GM06990 (cell line): ENCODE results near the gene NPC1.

Experiments
- DNase-seq: peaks from one replicate; pipeline ENCODE4 v3.0.0-alpha.2; 2011; ENCODE audit not compliant: insufficient read length; ENCODE audit errors: extremely low read depth
- H3K27me3 ChIP-seq: replicated peaks from 2 replicates; pipeline ENCODE4 v1.6.0; 2011; ENCODE audit warnings: low read length; ENCODE audit not compliant: control insufficient read depth, insufficient read depth
- H3K36me3 ChIP-seq: 2 replicates; pipeline ENCODE4 v1.5.1; 2011; ENCODE audit warnings: low read length; ENCODE audit not compliant: control insufficient read depth, insufficient read depth
- H3K4me3 ChIP-seq: replicated peaks from 2 replicates; pipeline ENCODE4 v1.5.1; 2011; ENCODE audit warnings: low read depth, mild to moderate bottlenecking, control low read depth, low read length
- TF ChIP-seq, protein P1 (sequence below): IDR thresholded peaks from 2 replicates; pipeline ENCODE4 v1.5.1; 2011; ENCODE audit warnings: low read length, control low read depth, mild to moderate bottlenecking, inconsistent platforms; ENCODE audit not compliant: insufficient read depth, poor library complexity, severe bottlenecking

Gene NPC1

DNA sequence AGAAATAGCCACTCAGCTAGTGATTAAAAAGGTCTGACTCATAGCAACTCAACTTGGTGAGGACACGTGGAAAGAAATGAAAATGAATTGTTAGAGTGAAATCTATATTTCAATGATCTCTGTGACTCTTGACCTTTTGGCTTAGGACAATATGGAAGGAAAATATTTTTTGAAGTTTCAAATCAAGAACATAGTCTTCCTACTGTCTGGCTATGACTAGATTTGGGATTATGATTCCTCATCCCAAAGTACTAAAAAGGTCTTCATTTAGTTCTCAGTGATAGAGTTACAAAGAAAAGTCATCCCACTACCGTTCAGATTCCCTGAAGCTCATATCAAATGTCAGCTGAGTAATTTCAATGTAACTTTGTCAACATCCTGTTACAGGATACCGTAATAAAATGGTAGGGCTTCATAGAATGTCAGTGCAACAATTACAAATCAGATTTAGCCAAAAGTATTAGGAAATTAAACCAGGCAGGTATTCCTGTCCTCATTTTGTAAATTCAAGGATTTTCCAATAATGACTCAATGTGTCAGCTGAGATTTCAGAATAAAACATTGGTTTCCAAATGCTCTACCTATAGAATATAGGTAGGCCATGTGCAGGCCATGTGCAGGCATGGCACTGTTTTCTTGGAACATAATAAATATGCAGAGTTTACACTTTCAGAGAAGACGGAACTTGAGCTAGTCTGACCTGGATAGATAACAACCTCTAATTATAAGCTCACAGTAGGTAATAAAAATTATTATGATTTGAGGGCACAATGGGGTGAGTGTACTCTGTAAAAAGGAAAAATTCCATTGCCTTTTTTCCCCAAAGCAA, 40.4 kb upstream of the NPC1 start:
- DNase-seq, result no peak
- H3K4me3 ChIP-seq, result no peak overlapping the region

DNA sequence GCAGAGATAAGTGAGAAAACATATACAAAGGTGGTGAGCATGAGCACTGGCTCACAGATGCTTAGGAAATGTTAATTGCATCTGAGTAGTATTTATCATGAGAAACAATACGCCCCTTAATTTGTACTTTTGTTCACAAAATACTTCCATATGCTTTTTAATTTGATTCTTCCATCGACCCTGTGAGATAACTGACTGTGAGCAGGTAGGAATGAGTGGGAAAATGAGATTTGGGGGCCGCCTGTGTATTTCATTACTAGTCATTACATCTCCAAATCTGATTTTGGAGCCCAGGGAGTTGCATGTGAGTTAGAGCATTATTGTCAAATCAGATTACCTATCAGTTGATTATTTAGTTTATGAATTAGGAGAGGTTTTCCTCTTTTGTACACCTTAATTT, 36.7 kb upstream of the NPC1 start:
- Histone ChIP-seq H3K27me3 (no peaks in the 10 kb centered on the region), H3K4me3 (no peak overlapping the region), H3K36me3 (no peaks in the 10 kb centered on the region)
- DNase-seq, result no peak
- TF ChIP-seq, protein P1, sequence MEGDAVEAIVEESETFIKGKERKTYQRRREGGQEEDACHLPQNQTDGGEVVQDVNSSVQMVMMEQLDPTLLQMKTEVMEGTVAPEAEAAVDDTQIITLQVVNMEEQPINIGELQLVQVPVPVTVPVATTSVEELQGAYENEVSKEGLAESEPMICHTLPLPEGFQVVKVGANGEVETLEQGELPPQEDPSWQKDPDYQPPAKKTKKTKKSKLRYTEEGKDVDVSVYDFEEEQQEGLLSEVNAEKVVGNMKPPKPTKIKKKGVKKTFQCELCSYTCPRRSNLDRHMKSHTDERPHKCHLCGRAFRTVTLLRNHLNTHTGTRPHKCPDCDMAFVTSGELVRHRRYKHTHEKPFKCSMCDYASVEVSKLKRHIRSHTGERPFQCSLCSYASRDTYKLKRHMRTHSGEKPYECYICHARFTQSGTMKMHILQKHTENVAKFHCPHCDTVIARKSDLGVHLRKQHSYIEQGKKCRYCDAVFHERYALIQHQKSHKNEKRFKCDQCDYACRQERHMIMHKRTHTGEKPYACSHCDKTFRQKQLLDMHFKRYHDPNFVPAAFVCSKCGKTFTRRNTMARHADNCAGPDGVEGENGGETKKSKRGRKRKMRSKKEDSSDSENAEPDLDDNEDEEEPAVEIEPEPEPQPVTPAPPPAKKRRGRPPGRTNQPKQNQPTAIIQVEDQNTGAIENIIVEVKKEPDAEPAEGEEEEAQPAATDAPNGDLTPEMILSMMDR, result no peak

More for the DNA sequence above, 40.4 kb upstream of the NPC1 start:
- H3K36me3 ChIP-seq, result no peaks in the 10 kb centered on the region
- no peaks in the 10 kb centered on the region for H3K27me3 ChIP-seq
- TF ChIP-seq, protein P1, result no peak

DNA sequence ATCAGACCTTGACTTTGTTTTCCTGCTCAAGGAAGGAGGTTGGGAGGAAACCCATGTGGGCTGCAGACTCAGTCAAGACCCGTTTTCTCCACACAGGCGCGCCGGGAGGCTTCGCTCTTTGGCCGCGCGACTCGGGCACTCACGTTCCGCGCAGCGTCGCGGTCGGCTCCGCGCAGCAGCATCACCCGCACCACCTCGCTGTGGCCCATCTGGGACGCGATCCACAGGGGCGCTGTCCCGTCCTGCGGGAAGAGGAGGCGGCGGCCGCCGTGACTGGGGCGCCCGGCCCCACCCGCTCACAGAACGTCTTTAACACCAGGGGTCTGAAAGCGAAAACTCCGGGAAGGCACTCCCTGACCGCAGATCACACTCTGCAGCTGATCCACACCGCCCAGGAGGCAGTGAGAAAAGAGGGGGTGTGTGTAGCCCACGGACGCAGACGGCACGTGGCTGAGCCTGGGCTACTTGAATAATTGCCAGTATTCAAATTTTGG, 33.1 kb upstream of the NPC1 start:
- H3K36me3 ChIP-seq, result no peaks in the 10 kb centered on the region
- peak; percentile 65 for DNase-seq
- H3K4me3 ChIP-seq, result peak overlapping the region; percentile 43
- TF ChIP-seq, protein P1, result peak; percentile 6
- H3K27me3 ChIP-seq, result no peaks in the 10 kb centered on the region

DNA sequence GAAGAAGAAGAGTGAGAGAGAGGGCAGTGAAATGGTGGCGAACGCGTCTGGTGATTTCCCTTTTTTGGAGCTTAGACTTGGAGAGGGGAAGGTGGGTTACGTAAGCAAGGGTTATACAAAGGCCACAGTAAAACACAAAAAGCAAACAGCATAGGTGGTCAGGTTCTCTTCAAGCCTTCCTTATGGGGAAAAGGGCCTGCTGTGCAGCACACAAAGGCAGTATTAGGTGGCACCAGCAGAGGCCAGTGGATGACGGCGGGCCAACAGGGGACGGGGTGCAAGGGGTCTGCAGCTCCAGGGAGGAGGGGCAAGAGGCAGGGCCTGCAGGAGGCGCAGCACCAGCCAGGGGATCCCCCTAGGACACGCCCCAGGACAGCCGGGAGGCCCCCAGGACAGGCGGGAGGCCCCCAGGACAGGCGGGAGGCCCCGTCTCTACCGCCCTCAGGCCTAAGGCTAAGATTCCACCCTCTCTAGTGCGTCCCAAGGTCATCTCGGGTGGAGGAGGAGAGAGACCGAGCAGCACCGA, 32.6 kb upstream of the NPC1 start:
- H3K4me3 ChIP-seq, result peak overlapping the region; percentile 43
- peak; percentile 67 for DNase-seq

DNA sequence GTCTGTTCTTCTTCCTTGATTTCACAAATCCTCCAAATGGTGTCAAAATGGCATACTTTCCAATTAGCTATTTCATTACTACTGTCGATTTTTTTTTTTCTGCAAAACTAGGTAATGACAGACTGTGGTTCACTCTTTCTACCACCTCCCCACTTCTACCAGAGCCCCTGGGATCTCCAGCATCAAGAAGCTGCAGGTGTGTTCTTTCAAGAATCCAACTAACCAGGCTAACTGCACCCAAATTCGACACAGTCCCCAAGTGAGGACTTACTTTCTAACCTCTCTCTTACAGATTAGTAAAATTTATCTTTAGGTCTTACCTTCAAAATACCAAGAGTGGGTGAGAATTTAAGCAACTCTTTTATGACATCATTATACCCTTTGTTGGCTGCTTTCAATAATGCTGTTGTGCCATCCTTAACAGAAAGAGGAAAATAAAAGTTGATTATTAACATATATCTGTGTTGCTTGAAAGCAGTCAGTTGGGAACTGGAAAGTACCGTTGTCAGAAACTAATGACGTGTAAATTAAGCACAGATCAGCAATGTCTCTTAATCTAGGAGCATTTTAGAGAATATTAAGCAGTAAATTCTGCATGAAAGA, 31.2 kb upstream of the NPC1 start:
- Histone ChIP-seq H3K27me3 (no peaks in the 10 kb centered on the region), H3K36me3 (no peaks in the 10 kb centered on the region), H3K4me3 (peak overlapping the region; percentile 15; the same call in 1 of the 2 replicates)
- DNase-seq, result peak; percentile 53
- TF ChIP-seq, protein P1, result no peak

More for the DNA sequence above, 32.6 kb upstream of the NPC1 start:
- TF ChIP-seq, protein P1, result peak; percentile 25
- Histone ChIP-seq H3K36me3 (no peaks in the 10 kb centered on the region), H3K27me3 (no peaks in the 10 kb centered on the region)
